HG02759 (cell line): ENCODE results near the gene ZG16.
"Not testable (repeated sequence)": the region's sequence is repeated elsewhere in the genome, so short reads cannot be mapped to it uniquely, and the experiment has no call there.

Source experiments
- ATAC-seq: cut with Tn5 transposase; IDR thresholded peaks from one replicate; pipeline ENCODE4 v1.9.1; 2021; ENCODE audit warnings: mild to moderate bottlenecking, moderate library complexity; ENCODE audit not compliant: unreplicated experiment

Gene ZG16

DNA sequence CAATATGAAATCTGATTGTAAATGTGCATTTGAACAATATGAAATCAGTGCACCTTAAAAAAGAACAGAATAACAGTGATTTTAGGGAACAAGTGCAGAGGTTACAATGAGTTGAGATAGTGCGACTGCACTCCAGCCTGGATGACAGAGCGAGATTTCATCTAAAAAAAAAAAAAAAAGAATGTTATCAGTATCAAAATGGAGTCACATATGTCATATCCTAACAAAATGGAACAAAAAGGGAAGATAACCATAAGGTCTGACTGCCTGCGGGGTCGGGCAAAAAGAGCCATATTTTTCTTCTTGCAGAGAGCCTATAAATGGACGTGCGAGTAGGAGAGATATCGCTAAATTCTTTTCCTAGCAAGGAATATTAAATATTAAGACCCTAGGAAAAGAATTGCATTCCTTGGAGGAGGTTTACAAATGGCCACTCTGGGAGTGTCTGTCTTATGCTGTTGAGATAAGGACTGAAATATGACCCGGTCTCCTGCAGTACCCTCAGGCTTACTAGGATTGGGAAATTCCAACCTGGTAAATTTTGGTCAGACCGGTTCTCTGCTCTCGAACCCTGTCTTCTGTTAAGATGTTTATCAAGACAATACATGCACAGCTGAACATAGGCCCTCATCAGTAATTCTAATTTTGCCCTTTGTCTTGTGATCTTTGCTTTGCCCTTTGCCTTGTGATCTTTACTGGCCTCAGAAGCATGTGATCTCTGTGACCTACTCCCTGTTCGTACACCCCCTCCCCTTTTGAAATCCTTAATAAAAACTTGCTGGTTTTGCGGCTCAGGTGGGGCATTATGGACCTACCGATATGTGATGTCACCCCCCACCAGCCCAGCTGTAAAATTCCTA is 5.3 kb downstream of the ZG16 start:
- ATAC-seq, result not testable (repeated sequence)

DNA sequence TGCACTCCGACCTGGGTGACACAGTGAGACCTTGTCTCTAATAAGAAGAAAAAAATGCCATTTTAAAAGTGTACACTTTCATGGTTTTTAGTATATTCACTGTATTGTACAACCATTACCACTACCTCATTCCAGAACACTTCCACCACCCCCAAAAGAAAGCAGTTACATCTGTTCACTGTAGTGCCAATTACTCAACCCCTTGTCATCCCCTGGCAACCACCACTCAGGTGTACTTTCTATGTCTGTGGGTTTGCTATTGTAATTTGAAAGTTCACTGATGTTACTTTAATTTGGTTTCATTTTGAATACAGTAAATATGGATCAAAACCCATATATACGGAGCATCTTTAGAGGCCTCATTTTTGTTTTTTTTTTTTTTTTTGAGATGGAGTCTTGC is 6.1 kb downstream of the ZG16 start:
- no peak for ATAC-seq

DNA sequence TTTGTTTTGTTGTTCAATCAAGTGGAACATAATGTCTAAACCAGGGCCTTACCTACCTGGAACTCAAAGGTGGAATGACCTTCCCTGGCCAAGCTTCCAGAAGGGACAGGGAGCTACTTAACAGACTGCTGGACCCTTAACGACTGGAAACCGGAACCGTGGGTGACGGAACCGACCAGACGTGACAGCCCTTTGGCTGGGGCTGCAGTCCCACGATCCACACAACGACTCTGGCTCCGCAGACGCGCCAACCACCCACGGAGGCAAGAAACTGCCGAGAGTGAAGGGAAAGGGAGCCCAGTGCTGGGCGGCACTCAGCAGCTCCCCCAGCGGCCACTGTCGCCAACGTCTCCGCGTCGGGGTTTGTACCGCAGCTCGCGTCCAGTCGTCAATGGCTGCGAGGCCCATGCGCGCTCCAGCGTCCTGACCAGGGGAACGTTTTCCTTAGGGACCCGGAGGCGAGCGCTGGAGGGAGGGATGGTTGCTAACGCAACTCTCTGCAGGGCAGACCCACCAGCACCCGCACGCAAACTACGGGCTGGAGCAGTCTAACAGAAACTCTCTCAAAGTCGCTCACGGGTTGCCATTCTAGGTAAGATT is 6.9 kb downstream of the ZG16 start:
- no peak for ATAC-seq

DNA sequence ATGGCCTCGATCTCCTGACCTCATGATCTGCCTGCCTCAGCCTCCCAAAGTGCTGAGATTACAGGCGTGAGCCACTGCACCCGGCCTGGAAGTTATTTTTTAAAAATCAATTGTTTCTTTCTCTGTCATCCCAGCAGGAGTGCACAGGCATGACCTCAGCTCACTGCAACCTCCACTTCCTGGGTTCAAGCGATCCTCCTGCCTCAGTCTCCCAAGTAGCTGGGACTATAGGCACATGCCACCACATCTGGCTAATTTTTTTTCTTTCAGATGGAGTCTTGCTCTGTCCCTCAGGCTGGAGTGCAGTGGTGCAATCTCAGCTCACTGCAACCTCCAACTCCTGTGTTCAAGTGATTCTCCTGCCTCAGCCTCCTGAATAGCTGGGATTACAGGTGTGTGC is 9.1 kb downstream of the ZG16 start:
- ATAC-seq, result not testable (repeated sequence)

DNA sequence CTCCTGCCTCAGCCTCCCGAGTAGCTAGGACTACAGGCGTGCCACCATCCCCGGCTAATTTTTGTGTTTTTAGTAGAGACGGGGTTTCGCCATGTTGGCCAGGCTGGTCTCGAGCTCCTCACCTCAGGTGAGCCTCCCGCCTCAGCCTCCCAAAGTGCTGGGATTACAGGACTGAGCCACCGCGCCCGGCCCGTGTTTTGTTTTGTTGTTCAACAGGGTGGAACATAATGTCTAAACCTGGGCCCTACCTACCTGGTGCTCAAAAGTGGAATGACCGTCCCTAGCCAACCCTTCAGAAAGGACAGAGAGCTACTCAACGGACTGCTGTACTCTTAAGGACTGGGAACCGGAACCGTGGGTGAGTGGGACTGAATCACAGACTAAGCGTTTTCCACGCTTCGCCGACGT is 11.7 kb downstream of the ZG16 start:
- ATAC-seq, result no peak

DNA sequence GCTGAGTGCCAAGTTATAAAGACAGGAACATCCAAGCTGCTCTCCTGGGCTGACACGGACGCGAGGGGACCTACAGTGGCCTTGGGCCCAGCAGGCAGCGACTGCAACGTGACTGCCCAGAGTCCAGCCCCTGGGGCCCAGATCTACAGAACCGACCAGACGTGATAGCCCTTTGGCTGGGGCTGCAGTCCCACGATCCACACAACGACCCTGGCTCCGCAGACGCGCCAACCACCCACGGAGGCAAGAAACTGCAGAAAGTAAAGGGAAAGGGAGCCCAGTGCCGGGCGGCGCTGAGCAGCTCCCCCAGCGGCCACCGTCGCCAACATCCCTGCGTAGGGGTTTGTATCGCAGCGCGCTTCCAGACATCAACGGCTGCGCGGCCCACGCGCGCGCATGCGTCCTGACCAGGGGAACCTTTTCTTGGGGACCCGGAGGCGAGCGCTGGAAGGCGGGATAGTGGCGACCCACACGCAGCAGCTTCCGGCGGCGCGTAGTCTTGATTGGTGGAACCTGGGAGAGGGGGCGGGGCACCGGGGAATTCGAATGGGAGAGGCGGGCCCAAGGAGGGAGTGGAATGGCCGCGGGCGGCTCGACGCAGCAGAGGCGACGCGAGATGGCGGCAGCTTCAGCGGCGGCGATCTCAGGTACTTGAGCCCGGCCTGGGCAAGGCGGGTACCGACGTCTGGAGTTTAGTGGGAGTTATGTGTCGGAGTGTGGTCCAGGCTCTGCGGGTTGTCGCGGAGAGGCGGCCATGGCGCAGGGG is 12.3 kb downstream of the ZG16 start, which contains the start of gene KIF22:
Gene KIF22 (plus strand): TSS at position 569 of the 766 bp plus-strand sequence. CDS start 9 bp downstream, at position 578.
- ATAC-seq, result peak; percentile 92

DNA sequence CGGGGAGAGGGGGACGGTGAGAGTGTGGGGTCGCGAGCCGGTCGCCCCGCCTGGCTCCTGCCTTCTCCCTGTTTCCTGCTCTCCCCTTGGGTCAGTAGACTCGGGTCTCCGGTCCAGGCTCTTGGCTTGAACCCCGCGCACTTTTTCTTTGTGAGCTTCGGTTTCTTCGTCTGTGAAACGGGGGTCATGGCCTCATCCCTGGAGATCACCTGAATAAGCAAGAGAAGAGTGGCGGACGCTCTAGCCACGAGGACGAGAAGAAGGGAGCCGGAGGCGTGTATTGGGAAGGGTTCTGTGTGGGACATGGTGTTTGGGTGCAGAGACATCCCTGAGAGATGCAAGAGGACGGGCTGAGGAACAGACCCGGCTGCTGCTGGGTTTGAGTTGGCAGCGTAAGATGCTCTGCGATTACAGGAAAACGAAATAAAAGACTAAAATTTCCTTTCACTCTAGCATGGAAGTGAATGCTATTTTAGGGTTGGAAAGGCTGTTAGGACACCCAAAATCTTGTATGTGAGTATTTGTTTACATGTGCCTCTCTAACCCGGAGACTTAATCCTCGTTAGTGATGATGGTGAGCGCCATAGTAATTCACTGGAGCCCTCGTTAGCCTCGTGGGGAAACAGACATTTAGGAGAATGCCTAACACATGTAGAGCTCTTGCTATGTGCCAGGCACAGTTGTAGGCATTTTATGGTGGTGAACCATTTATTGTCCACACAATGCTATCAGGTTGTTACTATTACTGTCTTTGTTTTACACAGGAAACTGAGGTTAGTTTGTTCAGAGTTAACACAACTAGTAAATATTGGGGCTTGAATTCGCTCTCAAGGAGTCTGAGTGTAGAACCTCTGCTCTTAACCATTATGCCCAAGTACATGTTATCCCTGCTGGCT is 13.1 kb downstream of the ZG16 start:
- ATAC-seq, result peak; percentile 26

DNA sequence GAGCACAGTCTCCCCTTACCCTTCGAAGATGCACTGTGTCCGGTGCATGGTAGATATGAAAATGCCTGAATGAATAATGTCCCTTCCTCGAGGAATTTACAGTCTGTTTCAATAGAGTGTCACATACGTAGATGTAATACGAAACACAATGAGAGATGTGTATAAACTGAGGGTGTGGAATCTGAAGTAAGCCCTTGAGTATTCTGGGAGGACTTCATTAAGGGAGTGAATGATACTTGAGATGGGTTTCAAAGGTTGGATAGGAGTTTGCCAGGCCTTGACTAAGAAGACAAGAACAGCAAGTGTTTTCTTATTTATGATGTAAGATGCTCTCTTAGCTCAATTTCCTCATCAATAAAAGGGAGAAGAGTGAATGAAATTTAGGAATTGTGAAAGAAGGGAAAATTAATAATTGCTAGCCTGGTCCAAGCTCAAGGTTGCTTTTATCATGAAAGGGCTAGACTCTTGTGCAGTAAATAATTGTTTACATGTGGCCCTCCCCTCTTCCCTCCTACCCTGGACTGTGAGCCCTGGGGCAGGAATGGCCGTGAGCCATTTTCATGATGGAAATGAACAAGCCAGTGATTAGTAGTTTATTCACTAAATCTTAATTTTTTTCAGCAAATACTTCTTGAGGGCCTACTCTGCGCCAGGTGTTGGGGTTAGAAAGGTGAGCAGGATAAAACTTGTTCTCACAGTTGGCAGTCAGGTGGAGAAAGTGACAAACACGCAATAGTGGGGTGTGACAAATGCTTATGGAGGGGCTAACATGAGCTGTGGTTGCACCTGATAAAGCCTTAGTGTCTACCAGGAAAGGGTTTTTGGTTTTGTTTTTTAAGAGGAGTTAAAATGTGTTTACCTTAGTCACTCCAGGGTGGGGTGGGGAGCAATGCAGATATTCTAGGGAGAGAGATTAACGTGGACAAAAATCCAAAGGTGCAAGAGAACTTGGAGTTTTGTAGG is 14.1 kb downstream of the ZG16 start:
- no peak for ATAC-seq

DNA sequence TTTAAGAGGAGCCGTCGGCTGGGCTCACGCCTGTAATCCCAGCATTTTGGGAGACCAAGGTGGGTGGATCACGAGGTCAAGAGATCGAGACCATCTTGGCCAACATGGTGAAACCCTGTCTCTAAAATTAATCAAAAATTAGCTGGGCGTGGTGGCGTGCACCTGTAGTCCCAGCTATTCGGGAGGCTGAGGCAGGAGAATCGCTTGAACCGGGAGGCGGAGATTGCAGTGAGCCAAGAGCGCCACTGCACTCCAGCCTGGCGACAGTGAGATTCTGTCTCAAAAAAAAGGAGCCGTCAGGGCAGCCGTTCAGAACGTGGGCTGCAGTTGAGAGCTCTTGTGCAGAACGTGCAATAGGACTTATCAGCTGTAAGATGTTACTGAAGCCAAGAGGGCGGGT is 15.1 kb downstream of the ZG16 start:
- ATAC-seq, result not testable (repeated sequence)

DNA sequence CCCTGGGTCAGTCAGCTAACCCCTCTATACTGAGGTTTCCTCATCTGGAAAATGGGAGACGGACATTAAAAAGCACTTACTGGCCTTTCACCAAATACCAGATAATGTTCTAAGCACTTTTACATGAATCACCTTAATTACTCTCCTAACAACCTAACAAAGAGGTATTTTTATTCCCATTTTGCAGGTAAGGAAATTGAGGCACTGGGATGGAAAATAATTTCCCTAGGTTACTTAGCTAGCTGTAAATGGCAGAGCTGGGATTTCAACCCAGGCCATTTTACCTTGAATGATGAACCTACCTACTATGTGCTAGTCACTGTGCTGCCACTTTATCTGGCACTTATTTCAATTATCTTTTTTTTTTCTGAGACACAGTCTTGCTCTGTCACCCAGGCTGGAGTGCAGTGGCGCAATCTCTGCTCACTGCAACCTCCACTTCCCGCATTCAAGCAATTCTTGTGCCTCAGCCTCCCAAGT is 16.2 kb downstream of the ZG16 start:
- no peak for ATAC-seq

DNA sequence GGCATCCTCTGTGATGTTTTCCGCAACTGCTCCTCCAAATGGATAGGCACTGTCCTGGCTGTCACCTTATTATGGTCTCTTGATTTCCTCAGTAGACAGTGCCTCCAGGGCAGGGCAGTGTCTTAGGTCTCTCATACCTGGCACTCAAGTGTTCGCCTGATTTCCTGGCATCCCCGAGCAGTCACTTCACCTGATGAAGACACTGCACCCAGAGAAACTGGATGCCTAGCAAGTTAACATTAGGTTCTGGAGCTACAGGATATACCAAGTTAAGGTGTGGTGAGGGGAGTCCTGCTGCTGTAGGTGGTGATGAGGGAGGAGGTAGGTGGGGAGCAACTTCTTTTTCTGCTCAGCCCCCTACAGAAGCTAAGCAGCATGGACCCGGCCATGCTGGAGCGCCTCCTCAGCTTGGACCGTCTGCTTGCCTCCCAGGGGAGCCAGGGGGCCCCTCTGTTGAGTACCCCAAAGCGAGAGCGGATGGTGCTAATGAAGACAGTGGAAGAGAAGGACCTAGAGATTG is 24.4 kb downstream of the ZG16 start:
- ATAC-seq, result no peak

DNA sequence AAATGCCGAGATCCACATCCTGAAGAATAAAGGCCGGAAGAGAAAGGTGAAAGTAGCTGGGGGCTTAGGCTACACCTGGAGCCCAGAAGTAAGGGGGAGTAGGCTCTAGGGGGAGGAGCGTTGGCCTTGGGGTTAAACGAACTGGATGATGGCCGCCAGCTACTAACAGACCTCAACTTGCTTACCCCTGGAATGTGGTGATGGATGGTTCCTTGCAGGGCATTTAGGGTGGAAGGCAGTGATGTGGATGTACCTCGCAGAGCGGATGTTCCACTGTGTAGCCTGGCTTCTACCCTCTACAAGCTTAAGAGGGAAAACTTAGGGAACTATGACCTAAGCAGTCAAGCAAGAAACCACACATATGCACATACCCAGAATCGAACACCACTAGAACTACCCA is 26.0 kb downstream of the ZG16 start:
- no peak for ATAC-seq

DNA sequence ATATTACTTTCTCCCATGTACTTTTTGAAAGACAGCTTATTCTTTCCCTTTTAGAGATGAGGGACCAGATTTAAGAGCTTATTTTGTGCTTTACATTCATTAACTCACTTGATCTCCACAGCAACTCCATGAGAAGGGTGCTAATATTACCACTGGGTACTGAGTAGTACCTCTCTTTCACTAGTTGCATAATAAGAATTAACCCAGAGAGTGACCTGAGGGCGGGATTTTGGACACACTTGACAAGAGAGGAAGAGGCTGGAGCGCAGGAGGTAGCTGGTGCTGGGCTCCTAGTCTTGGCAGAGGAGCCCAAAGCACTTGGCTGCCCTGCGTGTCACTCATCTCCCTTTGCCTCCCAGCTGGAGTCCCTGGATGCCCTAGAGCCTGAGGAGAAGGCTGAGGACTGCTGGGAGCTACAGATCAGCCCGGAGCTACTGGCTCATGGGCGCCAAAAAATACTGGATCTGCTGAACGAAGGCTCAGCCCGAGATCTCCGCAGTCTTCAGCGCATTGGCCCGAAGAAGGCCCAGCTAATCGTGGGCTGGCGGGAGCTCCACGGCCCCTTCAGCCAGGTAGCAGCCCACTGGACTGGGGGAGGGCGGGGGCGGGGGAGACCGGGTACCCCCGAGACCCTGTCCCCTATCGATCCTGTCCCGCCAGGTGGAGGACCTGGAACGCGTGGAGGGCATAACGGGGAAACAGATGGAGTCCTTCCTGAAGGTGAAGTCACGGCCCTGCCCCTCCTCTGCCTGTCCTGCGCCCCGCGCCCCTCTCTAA is 26.6 kb downstream of the ZG16 start:
- ATAC-seq, result no peak

DNA sequence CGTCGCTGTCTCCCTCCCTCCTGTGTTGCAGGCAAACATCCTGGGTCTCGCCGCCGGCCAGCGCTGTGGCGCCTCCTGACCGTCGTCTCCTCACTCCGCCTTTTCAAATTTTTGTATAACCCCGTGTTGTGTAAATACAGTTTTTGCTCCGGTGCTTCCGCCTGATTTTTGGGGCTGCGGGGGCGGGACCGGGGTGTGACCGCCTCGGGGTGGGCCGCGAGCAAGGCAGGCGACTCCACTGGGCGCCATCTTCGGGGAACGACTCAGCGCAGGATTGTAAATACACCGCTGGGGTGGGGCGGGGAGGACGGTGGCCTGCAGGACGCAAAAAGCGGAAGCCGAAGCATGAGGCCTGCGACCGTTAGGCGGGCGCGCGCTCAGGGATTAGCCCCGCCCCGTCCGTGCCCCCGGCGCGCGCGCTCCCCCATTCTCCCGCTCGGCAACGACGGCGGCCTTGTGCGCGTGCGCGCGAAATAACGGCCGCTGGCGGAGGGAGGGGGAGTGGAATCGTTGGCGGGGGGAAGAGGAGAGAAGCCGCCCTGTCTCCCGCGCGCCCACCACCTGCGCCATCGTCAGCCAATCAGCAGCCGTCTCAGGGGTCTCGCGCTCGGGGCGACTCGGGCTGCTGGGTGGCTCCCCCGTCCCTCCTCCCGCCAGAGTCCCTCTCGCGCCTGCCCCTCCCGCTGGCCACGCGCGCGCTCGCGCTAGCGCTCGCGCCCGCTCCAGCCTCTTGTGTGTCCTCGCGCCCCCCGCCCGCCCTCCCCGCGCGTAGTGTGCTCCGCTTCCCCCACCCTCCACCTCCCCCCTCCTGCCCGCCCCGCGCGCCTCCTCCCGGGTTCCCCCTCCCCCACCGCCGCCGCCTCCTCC is 27.4 kb downstream of the ZG16 start:
- peak; percentile 54 for ATAC-seq

DNA sequence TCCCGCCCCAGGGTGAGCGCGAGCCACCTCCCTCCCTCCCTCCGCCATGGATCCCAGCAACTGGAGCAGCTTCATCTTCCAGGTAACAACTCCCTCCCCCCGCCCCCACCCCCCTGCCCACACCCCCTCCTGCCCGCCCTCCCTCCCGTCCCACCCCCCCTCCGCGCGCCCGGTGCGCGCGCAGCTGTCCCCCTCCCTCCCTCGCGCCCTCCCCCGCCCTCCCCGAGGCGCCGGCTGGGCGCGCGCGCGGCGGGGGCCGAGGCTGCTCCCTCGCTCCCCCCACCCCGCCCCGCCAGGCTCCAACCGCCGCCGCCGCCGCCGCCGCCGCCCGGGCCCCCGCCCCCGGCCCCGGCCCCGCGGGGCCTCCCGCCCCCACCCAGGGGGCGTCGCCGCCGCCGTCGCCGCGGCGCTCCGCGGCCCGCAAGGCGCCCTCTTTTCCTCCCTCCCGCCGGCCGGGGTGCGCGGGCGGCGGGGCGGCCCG is 28.1 kb downstream of the ZG16 start, which contains the start of gene MAZ:
Gene MAZ (plus strand): TSS at position 431 of the 481 bp plus-strand sequence. CDS start 173 bp downstream, outside the sequence.
- no peak for ATAC-seq

DNA sequence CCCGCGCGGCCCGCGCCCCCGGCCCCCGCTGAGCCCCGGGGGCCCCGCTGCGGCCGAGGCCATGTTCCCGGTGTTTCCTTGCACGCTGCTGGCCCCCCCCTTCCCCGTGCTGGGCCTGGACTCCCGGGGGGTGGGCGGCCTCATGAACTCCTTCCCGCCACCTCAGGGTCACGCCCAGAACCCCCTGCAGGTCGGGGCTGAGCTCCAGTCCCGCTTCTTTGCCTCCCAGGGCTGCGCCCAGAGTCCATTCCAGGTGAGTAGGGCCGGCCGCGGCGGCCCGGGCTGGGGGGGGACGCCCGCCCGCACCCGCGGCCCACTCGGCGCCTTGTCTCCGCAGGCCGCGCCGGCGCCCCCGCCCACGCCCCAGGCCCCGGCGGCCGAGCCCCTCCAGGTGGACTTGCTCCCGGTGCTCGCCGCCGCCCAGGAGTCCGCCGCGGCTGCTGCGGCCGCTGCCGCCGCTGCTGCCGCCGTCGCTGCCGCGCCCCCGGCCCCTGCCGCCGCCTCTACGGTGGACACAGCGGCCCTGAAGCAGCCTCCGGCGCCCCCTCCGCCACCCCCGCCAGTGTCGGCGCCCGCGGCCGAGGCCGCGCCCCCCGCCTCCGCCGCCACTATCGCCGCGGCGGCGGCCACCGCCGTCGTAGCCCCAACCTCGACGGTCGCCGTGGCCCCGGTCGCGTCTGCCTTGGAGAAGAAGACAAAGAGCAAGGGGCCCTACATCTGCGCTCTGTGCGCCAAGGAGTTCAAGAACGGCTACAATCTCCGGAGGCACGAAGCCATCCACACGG is 28.8 kb downstream of the ZG16 start:
- ATAC-seq, result no peak
